Lower leg skin (tissue), 3 donors: ENCODE data around the gene KLK4.

Source experiments
- POLR2A ChIP-seq, 2 donors: fragments of 450-650 bp; IDR thresholded peaks; one replicate each; pipeline ENCODE4 v1.6.1; 2016 to 2017; ENCODE audit warnings: antibody characterized with exemption in 2 of 2, mild to moderate bottlenecking in 1 of 2, moderate library complexity in 1 of 2
- TF ChIP-seq, protein P1 (sequence below), 3 donors: fragments of 450-650 bp; IDR thresholded peaks; one replicate each; pipeline ENCODE4 v1.5.1; 2016; ENCODE audit warnings: antibody characterized with exemption in 3 of 3, mild to moderate bottlenecking in 3 of 3, moderate library complexity in 2 of 3

- TF ChIP-seq, protein P1, sequence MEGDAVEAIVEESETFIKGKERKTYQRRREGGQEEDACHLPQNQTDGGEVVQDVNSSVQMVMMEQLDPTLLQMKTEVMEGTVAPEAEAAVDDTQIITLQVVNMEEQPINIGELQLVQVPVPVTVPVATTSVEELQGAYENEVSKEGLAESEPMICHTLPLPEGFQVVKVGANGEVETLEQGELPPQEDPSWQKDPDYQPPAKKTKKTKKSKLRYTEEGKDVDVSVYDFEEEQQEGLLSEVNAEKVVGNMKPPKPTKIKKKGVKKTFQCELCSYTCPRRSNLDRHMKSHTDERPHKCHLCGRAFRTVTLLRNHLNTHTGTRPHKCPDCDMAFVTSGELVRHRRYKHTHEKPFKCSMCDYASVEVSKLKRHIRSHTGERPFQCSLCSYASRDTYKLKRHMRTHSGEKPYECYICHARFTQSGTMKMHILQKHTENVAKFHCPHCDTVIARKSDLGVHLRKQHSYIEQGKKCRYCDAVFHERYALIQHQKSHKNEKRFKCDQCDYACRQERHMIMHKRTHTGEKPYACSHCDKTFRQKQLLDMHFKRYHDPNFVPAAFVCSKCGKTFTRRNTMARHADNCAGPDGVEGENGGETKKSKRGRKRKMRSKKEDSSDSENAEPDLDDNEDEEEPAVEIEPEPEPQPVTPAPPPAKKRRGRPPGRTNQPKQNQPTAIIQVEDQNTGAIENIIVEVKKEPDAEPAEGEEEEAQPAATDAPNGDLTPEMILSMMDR (IDR thresholded peaks at IDR 0.05): no peak
- TF ChIP-seq POLR2A (IDR thresholded peaks at IDR 0.05): no peak
Observed at GRCh38 chr19:50898018-50898417, 13.2 kb downstream of the KLK4 start.
